H9 (cell line): ENCODE measurements around the gene ACOT6. TPM values are rescaled to one million over a fixed set of nuclear protein-coding genes. Genes with fewer than 3 reads are reported as not detected.
"Not testable (repeated sequence)": the region's sequence is repeated elsewhere in the genome, so short reads cannot be mapped to it uniquely, and the experiment has no call there.

Experiments
- DNase-seq: peaks from one replicate; pipeline ENCODE4 v3.0.0-alpha.2; 2017
- H2AFZ ChIP-seq: one replicate; pipeline ENCODE4 v1.6.1; 2013; ENCODE audit warnings: mild to moderate bottlenecking, low read length, control low read depth, moderate library complexity
- H2AK5ac ChIP-seq: 2 replicates; pipeline ENCODE4 v1.6.1; 2013; ENCODE audit warnings: low read length, control low read depth, mixed read lengths; ENCODE audit not compliant: insufficient read length
- H2BK120ac ChIP-seq: one replicate; pipeline ENCODE4 v1.6.1; 2013; ENCODE audit warnings: low read depth, mild to moderate bottlenecking, low read length, control low read depth, inconsistent platforms; ENCODE audit not compliant: poor library complexity, severe bottlenecking
- H2BK12ac ChIP-seq: 2 replicates; pipeline ENCODE4 v1.6.1; 2013; ENCODE audit warnings: low read length, control low read depth, mixed read lengths, low read depth; ENCODE audit not compliant: insufficient read length
- H2BK15ac ChIP-seq: 2 replicates; pipeline ENCODE4 v1.6.1; 2013; ENCODE audit warnings: low read depth, low read length, control low read depth
- H2BK20ac ChIP-seq: one replicate; pipeline ENCODE4 v1.6.1; 2013; ENCODE audit warnings: low read depth, mild to moderate bottlenecking, low read length, control low read depth, inconsistent platforms; ENCODE audit not compliant: poor library complexity, severe bottlenecking
- H2BK5ac ChIP-seq: 2 replicates; pipeline ENCODE4 v1.6.1; 2013; ENCODE audit warnings: low read length, control low read depth, mixed read lengths; ENCODE audit not compliant: insufficient read length
- H3K14ac ChIP-seq: 2 replicates; pipeline ENCODE4 v1.6.1; 2013; ENCODE audit warnings: low read length, control low read depth; ENCODE audit not compliant: insufficient read depth
- H3K18ac ChIP-seq: 2 replicates; pipeline ENCODE4 v1.6.1; 2013; ENCODE audit warnings: low read depth, mild to moderate bottlenecking, mixed read lengths, low read length, control low read depth; ENCODE audit not compliant: insufficient read length
- H3K23ac ChIP-seq: 2 replicates; pipeline ENCODE4 v1.6.1; 2013; ENCODE audit warnings: low read length, control low read depth, mixed read lengths, low read depth; ENCODE audit not compliant: insufficient read length
- H3K23me2 ChIP-seq: 2 replicates; pipeline ENCODE4 v1.6.1; 2013; ENCODE audit warnings: low read depth, mild to moderate bottlenecking, mixed read lengths, low read length, control low read depth; ENCODE audit not compliant: insufficient read length, poor library complexity, severe bottlenecking
- H3K27ac ChIP-seq: 2 replicates; pipeline ENCODE4 v1.5.1; 2013; ENCODE audit warnings: low read length, control low read depth, mixed read lengths, low read depth; ENCODE audit not compliant: insufficient read length
- H3K27me3 ChIP-seq: 2 replicates; pipeline ENCODE4 v1.6.1; 2013; ENCODE audit warnings: low read length, control low read depth, inconsistent platforms; ENCODE audit not compliant: insufficient read depth
- H3K4ac ChIP-seq: 2 replicates; pipeline ENCODE4 v1.6.1; 2013; ENCODE audit warnings: low read depth, mild to moderate bottlenecking, control low read depth, inconsistent platforms, low read length, moderate library complexity
- H3K4me1 ChIP-seq: 2 replicates; pipeline ENCODE4 v1.6.1; 2013; ENCODE audit warnings: low read length, control low read depth, inconsistent platforms; ENCODE audit not compliant: insufficient read depth
- H3K4me2 ChIP-seq: 2 replicates; pipeline ENCODE4 v1.6.1; 2013; ENCODE audit warnings: low read length, control low read depth, mixed read lengths; ENCODE audit not compliant: insufficient read length, insufficient read depth
- H3K56ac ChIP-seq: 2 replicates; pipeline ENCODE4 v1.6.1; 2013; ENCODE audit warnings: low read depth, mild to moderate bottlenecking, mixed read lengths, low read length, control low read depth; ENCODE audit not compliant: insufficient read length
- H3K79me1 ChIP-seq: 2 replicates; pipeline ENCODE4 v1.6.1; 2013; ENCODE audit warnings: low read depth, mild to moderate bottlenecking, moderate library complexity, low read length, control low read depth, inconsistent platforms; ENCODE audit not compliant: insufficient read depth, poor library complexity, severe bottlenecking
- H3K79me2 ChIP-seq: 2 replicates; pipeline ENCODE4 v1.6.1; 2013; ENCODE audit warnings: low read length, control low read depth, inconsistent platforms; ENCODE audit not compliant: insufficient read depth
- H3K9ac ChIP-seq: 2 replicates; pipeline ENCODE4 v1.6.1; 2013; ENCODE audit warnings: low read length, control low read depth, mixed read lengths; ENCODE audit not compliant: insufficient read length; ENCODE audit errors: extremely low read depth
- H3K9me3 ChIP-seq: one replicate; pipeline ENCODE4 v1.6.1; 2013; ENCODE audit warnings: low read depth, low read length, inconsistent platforms; ENCODE audit not compliant: control insufficient read depth
- H3T11ph ChIP-seq: one replicate; pipeline ENCODE4 v1.6.1; 2013; ENCODE audit warnings: mild to moderate bottlenecking, low read length, control low read depth, inconsistent platforms
- H4K20me1 ChIP-seq: one replicate; pipeline ENCODE4 v1.6.1; 2013; ENCODE audit not compliant: control insufficient read depth, insufficient read length, insufficient read depth
- H4K5ac ChIP-seq: 2 replicates; pipeline ENCODE4 v1.6.1; 2013; ENCODE audit warnings: low read depth, mild to moderate bottlenecking, mixed read lengths, low read length, control low read depth; ENCODE audit not compliant: insufficient read length
- H4K8ac ChIP-seq: replicated peaks from 2 replicates; pipeline ENCODE4 v1.6.1; 2013; ENCODE audit warnings: low read length, control low read depth, mixed read lengths, low read depth; ENCODE audit not compliant: insufficient read length
- H4K91ac ChIP-seq: 2 replicates; pipeline ENCODE4 v1.6.1; 2013; ENCODE audit warnings: low read depth, mild to moderate bottlenecking, moderate library complexity, mixed read lengths, low read length, control low read depth; ENCODE audit not compliant: insufficient read length
- H3K27ac Mint-ChIP-seq, 3 experiments: 2 replicates in 2 of 3; 3 replicates in 1 of 3; pipeline ENCODE4 v1.8.0; 2020 to 2021; ENCODE audit warnings: mixed read lengths in 3 of 3, mild to moderate bottlenecking in 1 of 3, moderate library complexity in 1 of 3
- H3K27me3 Mint-ChIP-seq: 2 replicates; pipeline ENCODE4 v1.8.0; 2021; ENCODE audit warnings: low read depth, mild to moderate bottlenecking, moderate library complexity, mixed read lengths
- H3K36me3 Mint-ChIP-seq, 3 experiments: 2 replicates in 2 of 3; 3 replicates in 1 of 3; pipeline ENCODE4 v1.8.0; 2020 to 2021; ENCODE audit warnings: low read depth in 3 of 3, mixed read lengths in 3 of 3; ENCODE audit not compliant: insufficient read depth in 1 of 3
- H3K4me1 Mint-ChIP-seq, 2 experiments: 2 replicates each; pipeline ENCODE4 v1.8.0; 2020; ENCODE audit warnings: mixed read lengths in 2 of 2
- H3K4me3 Mint-ChIP-seq, 2 experiments: 2 replicates in 1 of 2; 3 replicates in 1 of 2; pipeline ENCODE4 v1.8.0; 2020 to 2021; ENCODE audit warnings: mild to moderate bottlenecking in 2 of 2, mixed read lengths in 2 of 2, moderate library complexity in 1 of 2
- H3K9me3 Mint-ChIP-seq, 2 experiments: 2 replicates in 1 of 2; 3 replicates in 1 of 2; pipeline ENCODE4 v1.8.0; 2020; ENCODE audit warnings: mild to moderate bottlenecking in 2 of 2, mixed read lengths in 2 of 2, moderate library complexity in 1 of 2
- WGBS: extraction: QIAGEN DNeasy Blood & Tissue Kit; methylation state at CpG from one replicate; pipeline ENCODE4 v1.1.7; 2013; ENCODE audit warnings: missing lambda C conversion rate, low lambda C conversion rate, mixed read lengths; ENCODE audit not compliant: insufficient read length; ENCODE audit errors: extremely low coverage; 5-methylcytosine and 5-hydroxymethylcytosine counted together
- total RNA-seq: library from RNA; stranded (reverse); gene quantifications from 2 replicates; pipeline ENCODE4 v1.2.1, GENCODE V29; 2021
- TF ChIP-seq, protein P1 (sequence below): fragments of 200-600 bp; sonication (generic); conservative IDR thresholded peaks from 3 replicates; pipeline ENCODE4 v1.8.0; 2021; ENCODE audit warnings: antibody characterized with exemption, mild to moderate bottlenecking

ACOT6 gene
- total RNA-seq, 1 experiment from 2014 or later: not detected

GRCh38 chr14:73570913-73571312 lies 41.4 kb upstream of the ACOT6 start:
- not testable (repeated sequence) for H4K20me1 ChIP-seq, H2BK15ac ChIP-seq, H3K4me1 ChIP-seq, H3K14ac ChIP-seq, H3K27me3 ChIP-seq, H4K91ac ChIP-seq, H2BK20ac ChIP-seq, H2BK120ac ChIP-seq, H3K9me3 ChIP-seq, H3K18ac ChIP-seq, H3K56ac ChIP-seq, H3K9ac ChIP-seq, H3K27ac ChIP-seq, H3K27ac Mint-ChIP-seq, H3K23me2 ChIP-seq, H2AFZ ChIP-seq, H4K5ac ChIP-seq, H4K8ac ChIP-seq, H3K4me3 Mint-ChIP-seq, H2BK5ac ChIP-seq, H3K79me2 ChIP-seq, H3K23ac ChIP-seq, H3T11ph ChIP-seq, H3K4ac ChIP-seq, H3K79me1 ChIP-seq, H3K4me2 ChIP-seq, H3K9me3 Mint-ChIP-seq, H2BK12ac ChIP-seq, H2AK5ac ChIP-seq
- H3K4me1 Mint-ChIP-seq: peaks cover 24 to 31% of the 10 kb centered on the region in 2 experiments
- TF ChIP-seq, protein P1, sequence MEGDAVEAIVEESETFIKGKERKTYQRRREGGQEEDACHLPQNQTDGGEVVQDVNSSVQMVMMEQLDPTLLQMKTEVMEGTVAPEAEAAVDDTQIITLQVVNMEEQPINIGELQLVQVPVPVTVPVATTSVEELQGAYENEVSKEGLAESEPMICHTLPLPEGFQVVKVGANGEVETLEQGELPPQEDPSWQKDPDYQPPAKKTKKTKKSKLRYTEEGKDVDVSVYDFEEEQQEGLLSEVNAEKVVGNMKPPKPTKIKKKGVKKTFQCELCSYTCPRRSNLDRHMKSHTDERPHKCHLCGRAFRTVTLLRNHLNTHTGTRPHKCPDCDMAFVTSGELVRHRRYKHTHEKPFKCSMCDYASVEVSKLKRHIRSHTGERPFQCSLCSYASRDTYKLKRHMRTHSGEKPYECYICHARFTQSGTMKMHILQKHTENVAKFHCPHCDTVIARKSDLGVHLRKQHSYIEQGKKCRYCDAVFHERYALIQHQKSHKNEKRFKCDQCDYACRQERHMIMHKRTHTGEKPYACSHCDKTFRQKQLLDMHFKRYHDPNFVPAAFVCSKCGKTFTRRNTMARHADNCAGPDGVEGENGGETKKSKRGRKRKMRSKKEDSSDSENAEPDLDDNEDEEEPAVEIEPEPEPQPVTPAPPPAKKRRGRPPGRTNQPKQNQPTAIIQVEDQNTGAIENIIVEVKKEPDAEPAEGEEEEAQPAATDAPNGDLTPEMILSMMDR: peak; percentile 72
- DNase-seq: peak; percentile 82
- peaks cover 15% of the 10 kb centered on the region for H3K27me3 Mint-ChIP-seq
- H3K36me3 Mint-ChIP-seq: peaks cover 2 to 26% (median 19%) of the 10 kb centered on the region in 3 experiments; a peak in 6 of 7 replicates
- WGBS: no CpG with 5 or more reads among the region's 8 CpGs

- not testable (repeated sequence) for H3K23ac ChIP-seq, H4K91ac ChIP-seq, H3K27ac Mint-ChIP-seq, H2BK120ac ChIP-seq, H3K79me1 ChIP-seq, H3K27ac ChIP-seq, H2BK5ac ChIP-seq, H3K56ac ChIP-seq, H3K27me3 ChIP-seq, H2BK15ac ChIP-seq, H2BK20ac ChIP-seq, H3K9me3 ChIP-seq, DNase-seq, H2AK5ac ChIP-seq, H3K9ac ChIP-seq, H3K4me1 ChIP-seq, H4K5ac ChIP-seq, H4K8ac ChIP-seq, H3K9me3 Mint-ChIP-seq, H4K20me1 ChIP-seq, H2AFZ ChIP-seq, H3K23me2 ChIP-seq, H3K27me3 Mint-ChIP-seq, H3K4ac ChIP-seq, H3K4me3 Mint-ChIP-seq, H3K14ac ChIP-seq, H3K4me2 ChIP-seq, H3K79me2 ChIP-seq, H3T11ph ChIP-seq, H3K18ac ChIP-seq, H2BK12ac ChIP-seq
- WGBS: no CpG with 5 or more reads among the region's 5 CpGs
- Mint-ChIP-seq H3K4me1 (peaks cover 19 to 23% of the 10 kb centered on the region in 2 experiments), H3K36me3 (peaks cover 0 to 16% (median 6%) of the 10 kb centered on the region in 3 experiments; a peak in 5 of 7 replicates)
These were observed 39.3 kb upstream of the ACOT6 start for GRCh38 chr14:73573034-73573433.
